WTC11 (cell line): Measurements from ENCODE around the gene ANKEF1.

Experiments used
- CBFB ChIP-seq: sonication (generic); formaldehyde crosslinking; IDR thresholded peaks from 2 replicates; pipeline ENCODE4 v1.8.1; 2022; ENCODE audit warnings: mild to moderate bottlenecking, low read depth, missing genetic modification reagents
- CREB1 ChIP-seq: sonication (generic); formaldehyde crosslinking; IDR thresholded peaks from 2 replicates; pipeline ENCODE4 v1.8.0; 2023; ENCODE audit warnings: mild to moderate bottlenecking, missing genetic modification reagents
- CTCF ChIP-seq: fragments of 200-600 bp; IDR thresholded peaks from 2 replicates; pipeline ENCODE4 v1.8.0; 2022; ENCODE audit warnings: antibody characterized with exemption
- E2F4 ChIP-seq: sonication (generic); formaldehyde crosslinking; IDR thresholded peaks from 2 replicates; pipeline ENCODE4 v1.8.1; 2022; ENCODE audit warnings: low read depth, mild to moderate bottlenecking, moderate library complexity, missing genetic modification reagents, borderline replicate concordance
- ESRRA ChIP-seq: sonication (generic); formaldehyde crosslinking; IDR thresholded peaks from 2 replicates; pipeline ENCODE4 v1.8.1; 2022; ENCODE audit warnings: mild to moderate bottlenecking, missing genetic modification reagents, borderline replicate concordance
- FOXK1 ChIP-seq: sonication (generic); formaldehyde crosslinking; IDR thresholded peaks from 2 replicates; pipeline ENCODE4 v1.8.0; 2022; ENCODE audit warnings: mild to moderate bottlenecking, moderate library complexity, missing genetic modification reagents
- HMGA2 ChIP-seq: fragments of 250-450 bp; sonication (Bioruptor Pico); IDR thresholded peaks from 2 replicates; pipeline ENCODE4 v1.4.0; 2021; ENCODE audit warnings: mild to moderate bottlenecking, moderate library complexity
- IRF2 ChIP-seq: sonication (generic); formaldehyde crosslinking; IDR thresholded peaks from 2 replicates; pipeline ENCODE4 v1.8.0; 2022; ENCODE audit warnings: low read depth, missing genetic modification reagents, borderline replicate concordance
- JUN ChIP-seq: sonication (generic); formaldehyde crosslinking; IDR thresholded peaks from 2 replicates; pipeline ENCODE4 v1.8.0; 2023; ENCODE audit warnings: mild to moderate bottlenecking, missing genetic modification reagents
- MAX ChIP-seq: sonication (generic); formaldehyde crosslinking; IDR thresholded peaks from 2 replicates; pipeline ENCODE4 v1.8.0; 2022; ENCODE audit warnings: mild to moderate bottlenecking, missing genetic modification reagents
- TCF7 ChIP-seq: sonication (generic); formaldehyde crosslinking; IDR thresholded peaks from 2 replicates; pipeline ENCODE4 v1.8.0; 2022; ENCODE audit warnings: mild to moderate bottlenecking, low read depth, missing genetic modification reagents, moderate library complexity
- ZBTB21 ChIP-seq: sonication (generic); formaldehyde crosslinking; IDR thresholded peaks from 2 replicates; pipeline ENCODE4 v1.8.1; 2023; ENCODE audit warnings: mild to moderate bottlenecking, missing genetic modification reagents, borderline replicate concordance
- ZNF232 ChIP-seq: sonication (generic); formaldehyde crosslinking; IDR thresholded peaks from 2 replicates; pipeline ENCODE4 v1.8.0; 2022; ENCODE audit warnings: mild to moderate bottlenecking, missing genetic modification reagents

- no peak for TF ChIP-seq JUN (CRISPR knock-in tag)
- no peak for TF ChIP-seq HMGA2 (CRISPR knock-in tag)
- no peak for TF ChIP-seq CTCF
- no peak for TF ChIP-seq TCF7
- TF ChIP-seq FOXK1 (CRISPR knock-in tag): no peak
- TF ChIP-seq ZBTB21: no peak
- no peak for TF ChIP-seq E2F4
- TF ChIP-seq ZNF232 (CRISPR knock-in tag): no peak
- no peak for TF ChIP-seq IRF2 (CRISPR knock-in tag)
- TF ChIP-seq MAX: no peak
- no peak for TF ChIP-seq ESRRA
- TF ChIP-seq CREB1 (CRISPR knock-in tag): no peak
- TF ChIP-seq CBFB (CRISPR knock-in tag): no peak
These were observed 31.9 kb upstream of the ANKEF1 start for GRCh38 chr20:10002866-10003265.
